H9 (cell line): ENCODE results near the gene DIPK1C. TPM values are rescaled to one million over a fixed set of nuclear protein-coding genes. Genes with fewer than 3 reads are reported as not detected.

ENCODE experiments used
- DNase-seq: peaks from one replicate; pipeline ENCODE4 v3.0.0-alpha.2; 2017
- H2AFZ ChIP-seq: one replicate; pipeline ENCODE4 v1.6.1; 2013; ENCODE audit warnings: mild to moderate bottlenecking, low read length, control low read depth, moderate library complexity
- H2AK5ac ChIP-seq: 2 replicates; pipeline ENCODE4 v1.6.1; 2013; ENCODE audit warnings: low read length, control low read depth, mixed read lengths; ENCODE audit not compliant: insufficient read length
- H2BK120ac ChIP-seq: one replicate; pipeline ENCODE4 v1.6.1; 2013; ENCODE audit warnings: low read depth, mild to moderate bottlenecking, low read length, control low read depth, inconsistent platforms; ENCODE audit not compliant: poor library complexity, severe bottlenecking
- H2BK12ac ChIP-seq: 2 replicates; pipeline ENCODE4 v1.6.1; 2013; ENCODE audit warnings: low read length, control low read depth, mixed read lengths, low read depth; ENCODE audit not compliant: insufficient read length
- H2BK15ac ChIP-seq: 2 replicates; pipeline ENCODE4 v1.6.1; 2013; ENCODE audit warnings: low read depth, low read length, control low read depth
- H2BK20ac ChIP-seq: one replicate; pipeline ENCODE4 v1.6.1; 2013; ENCODE audit warnings: low read depth, mild to moderate bottlenecking, low read length, control low read depth, inconsistent platforms; ENCODE audit not compliant: poor library complexity, severe bottlenecking
- H2BK5ac ChIP-seq: 2 replicates; pipeline ENCODE4 v1.6.1; 2013; ENCODE audit warnings: low read length, control low read depth, mixed read lengths; ENCODE audit not compliant: insufficient read length
- H3K14ac ChIP-seq: 2 replicates; pipeline ENCODE4 v1.6.1; 2013; ENCODE audit warnings: low read length, control low read depth; ENCODE audit not compliant: insufficient read depth
- H3K18ac ChIP-seq: 2 replicates; pipeline ENCODE4 v1.6.1; 2013; ENCODE audit warnings: low read depth, mild to moderate bottlenecking, mixed read lengths, low read length, control low read depth; ENCODE audit not compliant: insufficient read length
- H3K23ac ChIP-seq: 2 replicates; pipeline ENCODE4 v1.6.1; 2013; ENCODE audit warnings: low read length, control low read depth, mixed read lengths, low read depth; ENCODE audit not compliant: insufficient read length
- H3K23me2 ChIP-seq: 2 replicates; pipeline ENCODE4 v1.6.1; 2013; ENCODE audit warnings: low read depth, mild to moderate bottlenecking, mixed read lengths, low read length, control low read depth; ENCODE audit not compliant: insufficient read length, poor library complexity, severe bottlenecking
- H3K27ac ChIP-seq: 2 replicates; pipeline ENCODE4 v1.5.1; 2013; ENCODE audit warnings: low read length, control low read depth, mixed read lengths, low read depth; ENCODE audit not compliant: insufficient read length
- H3K27me3 ChIP-seq: 2 replicates; pipeline ENCODE4 v1.6.1; 2013; ENCODE audit warnings: low read length, control low read depth, inconsistent platforms; ENCODE audit not compliant: insufficient read depth
- H3K4ac ChIP-seq: 2 replicates; pipeline ENCODE4 v1.6.1; 2013; ENCODE audit warnings: low read depth, mild to moderate bottlenecking, control low read depth, inconsistent platforms, low read length, moderate library complexity
- H3K4me1 ChIP-seq: 2 replicates; pipeline ENCODE4 v1.6.1; 2013; ENCODE audit warnings: low read length, control low read depth, inconsistent platforms; ENCODE audit not compliant: insufficient read depth
- H3K4me2 ChIP-seq: 2 replicates; pipeline ENCODE4 v1.6.1; 2013; ENCODE audit warnings: low read length, control low read depth, mixed read lengths; ENCODE audit not compliant: insufficient read length, insufficient read depth
- H3K56ac ChIP-seq: 2 replicates; pipeline ENCODE4 v1.6.1; 2013; ENCODE audit warnings: low read depth, mild to moderate bottlenecking, mixed read lengths, low read length, control low read depth; ENCODE audit not compliant: insufficient read length
- H3K79me1 ChIP-seq: 2 replicates; pipeline ENCODE4 v1.6.1; 2013; ENCODE audit warnings: low read depth, mild to moderate bottlenecking, moderate library complexity, low read length, control low read depth, inconsistent platforms; ENCODE audit not compliant: insufficient read depth, poor library complexity, severe bottlenecking
- H3K79me2 ChIP-seq: 2 replicates; pipeline ENCODE4 v1.6.1; 2013; ENCODE audit warnings: low read length, control low read depth, inconsistent platforms; ENCODE audit not compliant: insufficient read depth
- H3K9ac ChIP-seq: 2 replicates; pipeline ENCODE4 v1.6.1; 2013; ENCODE audit warnings: low read length, control low read depth, mixed read lengths; ENCODE audit not compliant: insufficient read length; ENCODE audit errors: extremely low read depth
- H3K9me3 ChIP-seq: one replicate; pipeline ENCODE4 v1.6.1; 2013; ENCODE audit warnings: low read depth, low read length, inconsistent platforms; ENCODE audit not compliant: control insufficient read depth
- H3T11ph ChIP-seq: one replicate; pipeline ENCODE4 v1.6.1; 2013; ENCODE audit warnings: mild to moderate bottlenecking, low read length, control low read depth, inconsistent platforms
- H4K20me1 ChIP-seq: one replicate; pipeline ENCODE4 v1.6.1; 2013; ENCODE audit not compliant: control insufficient read depth, insufficient read length, insufficient read depth
- H4K5ac ChIP-seq: 2 replicates; pipeline ENCODE4 v1.6.1; 2013; ENCODE audit warnings: low read depth, mild to moderate bottlenecking, mixed read lengths, low read length, control low read depth; ENCODE audit not compliant: insufficient read length
- H4K8ac ChIP-seq: replicated peaks from 2 replicates; pipeline ENCODE4 v1.6.1; 2013; ENCODE audit warnings: low read length, control low read depth, mixed read lengths, low read depth; ENCODE audit not compliant: insufficient read length
- H4K91ac ChIP-seq: 2 replicates; pipeline ENCODE4 v1.6.1; 2013; ENCODE audit warnings: low read depth, mild to moderate bottlenecking, moderate library complexity, mixed read lengths, low read length, control low read depth; ENCODE audit not compliant: insufficient read length
- H3K27ac Mint-ChIP-seq, 3 experiments: 2 replicates in 2 of 3; 3 replicates in 1 of 3; pipeline ENCODE4 v1.8.0; 2020 to 2021; ENCODE audit warnings: mixed read lengths in 3 of 3, mild to moderate bottlenecking in 1 of 3, moderate library complexity in 1 of 3
- H3K27me3 Mint-ChIP-seq: 2 replicates; pipeline ENCODE4 v1.8.0; 2021; ENCODE audit warnings: low read depth, mild to moderate bottlenecking, moderate library complexity, mixed read lengths
- H3K36me3 Mint-ChIP-seq, 3 experiments: 2 replicates in 2 of 3; 3 replicates in 1 of 3; pipeline ENCODE4 v1.8.0; 2020 to 2021; ENCODE audit warnings: low read depth in 3 of 3, mixed read lengths in 3 of 3; ENCODE audit not compliant: insufficient read depth in 1 of 3
- H3K4me1 Mint-ChIP-seq, 2 experiments: 2 replicates each; pipeline ENCODE4 v1.8.0; 2020; ENCODE audit warnings: mixed read lengths in 2 of 2
- H3K4me3 Mint-ChIP-seq, 2 experiments: 2 replicates in 1 of 2; 3 replicates in 1 of 2; pipeline ENCODE4 v1.8.0; 2020 to 2021; ENCODE audit warnings: mild to moderate bottlenecking in 2 of 2, mixed read lengths in 2 of 2, moderate library complexity in 1 of 2
- H3K9me3 Mint-ChIP-seq, 2 experiments: 2 replicates in 1 of 2; 3 replicates in 1 of 2; pipeline ENCODE4 v1.8.0; 2020; ENCODE audit warnings: mild to moderate bottlenecking in 2 of 2, mixed read lengths in 2 of 2, moderate library complexity in 1 of 2
- WGBS: extraction: QIAGEN DNeasy Blood & Tissue Kit; methylation state at CpG from one replicate; pipeline ENCODE4 v1.1.7; 2013; ENCODE audit warnings: missing lambda C conversion rate, low lambda C conversion rate, mixed read lengths; ENCODE audit not compliant: insufficient read length; ENCODE audit errors: extremely low coverage; 5-methylcytosine and 5-hydroxymethylcytosine counted together
- total RNA-seq: library from RNA; stranded (reverse); gene quantifications from 2 replicates; pipeline ENCODE4 v1.2.1, GENCODE V29; 2021
- TF ChIP-seq, protein P1 (sequence below): fragments of 200-600 bp; sonication (generic); conservative IDR thresholded peaks from 3 replicates; pipeline ENCODE4 v1.8.0; 2021; ENCODE audit warnings: antibody characterized with exemption, mild to moderate bottlenecking

The DIPK1C gene
- total RNA-seq, 1 experiment from 2014 or later: not detected

DNA sequence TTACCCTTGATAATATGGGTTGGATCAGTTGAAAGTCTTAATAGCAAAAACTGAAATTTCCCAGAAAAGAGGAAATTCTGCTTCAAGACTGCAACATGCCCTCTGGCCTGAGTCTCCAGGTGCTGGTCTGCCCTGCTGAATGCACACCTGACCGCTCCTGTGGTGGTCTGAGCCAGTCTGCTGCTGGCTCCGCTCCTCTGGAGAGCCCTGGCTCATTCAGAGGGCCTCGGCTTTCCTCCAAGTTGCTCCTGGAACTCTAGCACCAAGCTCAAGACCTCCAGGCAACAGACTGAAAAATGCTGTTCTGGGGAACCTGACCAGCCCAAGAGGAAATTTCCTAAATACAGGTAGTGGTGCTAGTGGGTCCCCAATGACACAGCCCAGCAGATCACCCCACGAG, 64.8 kb downstream of the DIPK1C start:
- no peak overlapping the region for H2AFZ ChIP-seq
- no peaks in the 10 kb centered on the region for H3K23me2 ChIP-seq
- no peak overlapping the region for H3K4me2 ChIP-seq
- no peak overlapping the region for H3K18ac ChIP-seq
- H3K27ac ChIP-seq: no peak overlapping the region
- H4K20me1 ChIP-seq: no peaks in the 10 kb centered on the region
- Mint-ChIP-seq H3K9me3 (no peaks in the 10 kb centered on the region), H3K27me3 (peaks cover 2% of the 10 kb centered on the region; the same call in 1 of the 2 replicates), H3K27ac (no peak overlapping the region), H3K4me1 (peaks cover 8 to 9% of the 10 kb centered on the region in 2 experiments), H3K36me3 (no peaks in the 10 kb centered on the region), H3K4me3 (no peak overlapping the region)
- H3K9ac ChIP-seq: no peak overlapping the region
- H3K4me1 ChIP-seq: no peaks in the 10 kb centered on the region
- no peaks in the 10 kb centered on the region for H3K27me3 ChIP-seq
- no peak overlapping the region for H2BK120ac ChIP-seq
- H3K23ac ChIP-seq: no peak overlapping the region
- no peak overlapping the region for H2BK12ac ChIP-seq
- no peak overlapping the region for H3K14ac ChIP-seq
- H4K5ac ChIP-seq: no peak overlapping the region
- no CpG with 5 or more reads among the region's 4 CpGs for WGBS
- H4K91ac ChIP-seq: no peak overlapping the region
- H2BK15ac ChIP-seq: no peak overlapping the region
- H3K79me1 ChIP-seq: no peaks in the 10 kb centered on the region
- H3K9me3 ChIP-seq: no peaks in the 10 kb centered on the region
- H2BK20ac ChIP-seq: no peak overlapping the region
- no peak overlapping the region for H2BK5ac ChIP-seq
- H3K4ac ChIP-seq: no peak overlapping the region
- H4K8ac ChIP-seq: no peak overlapping the region
- TF ChIP-seq, protein P1, sequence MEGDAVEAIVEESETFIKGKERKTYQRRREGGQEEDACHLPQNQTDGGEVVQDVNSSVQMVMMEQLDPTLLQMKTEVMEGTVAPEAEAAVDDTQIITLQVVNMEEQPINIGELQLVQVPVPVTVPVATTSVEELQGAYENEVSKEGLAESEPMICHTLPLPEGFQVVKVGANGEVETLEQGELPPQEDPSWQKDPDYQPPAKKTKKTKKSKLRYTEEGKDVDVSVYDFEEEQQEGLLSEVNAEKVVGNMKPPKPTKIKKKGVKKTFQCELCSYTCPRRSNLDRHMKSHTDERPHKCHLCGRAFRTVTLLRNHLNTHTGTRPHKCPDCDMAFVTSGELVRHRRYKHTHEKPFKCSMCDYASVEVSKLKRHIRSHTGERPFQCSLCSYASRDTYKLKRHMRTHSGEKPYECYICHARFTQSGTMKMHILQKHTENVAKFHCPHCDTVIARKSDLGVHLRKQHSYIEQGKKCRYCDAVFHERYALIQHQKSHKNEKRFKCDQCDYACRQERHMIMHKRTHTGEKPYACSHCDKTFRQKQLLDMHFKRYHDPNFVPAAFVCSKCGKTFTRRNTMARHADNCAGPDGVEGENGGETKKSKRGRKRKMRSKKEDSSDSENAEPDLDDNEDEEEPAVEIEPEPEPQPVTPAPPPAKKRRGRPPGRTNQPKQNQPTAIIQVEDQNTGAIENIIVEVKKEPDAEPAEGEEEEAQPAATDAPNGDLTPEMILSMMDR: no peak
- no peak for DNase-seq
- H3K56ac ChIP-seq: no peak overlapping the region
- no peak overlapping the region for H2AK5ac ChIP-seq
- H3K79me2 ChIP-seq: no peaks in the 10 kb centered on the region
- H3T11ph ChIP-seq: no peak overlapping the region
